Activated T-cell treated with anti-CD3 and anti-CD28 coated beads, Interleukin-2, amount 50 U/mL, for 24 hours (primary cell): ENCODE data around the gene IRF1.

ENCODE experiments used
- DNase-seq: peaks from one replicate; pipeline ENCODE4 v3.0.0-alpha.2; 2020
- H3K27ac Mint-ChIP-seq: 2 replicates; pipeline ENCODE4 v1.8.0; 2020; ENCODE audit warnings: mild to moderate bottlenecking, mixed read lengths
- H3K27me3 Mint-ChIP-seq: 2 replicates; pipeline ENCODE4 v1.8.0; 2020; ENCODE audit warnings: mixed read lengths
- H3K36me3 Mint-ChIP-seq: 2 replicates; pipeline ENCODE4 v1.8.0; 2020; ENCODE audit warnings: low read depth, mixed read lengths
- H3K4me1 Mint-ChIP-seq: 2 replicates; pipeline ENCODE4 v1.8.0; 2020; ENCODE audit warnings: low read depth, mixed read lengths
- H3K4me3 Mint-ChIP-seq: 2 replicates; pipeline ENCODE4 v1.8.0; 2020; ENCODE audit warnings: mild to moderate bottlenecking, moderate library complexity, mixed read lengths
- H3K9me3 Mint-ChIP-seq: 2 replicates; pipeline ENCODE4 v1.8.0; 2020; ENCODE audit warnings: mixed read lengths

IRF1 gene

DNA sequence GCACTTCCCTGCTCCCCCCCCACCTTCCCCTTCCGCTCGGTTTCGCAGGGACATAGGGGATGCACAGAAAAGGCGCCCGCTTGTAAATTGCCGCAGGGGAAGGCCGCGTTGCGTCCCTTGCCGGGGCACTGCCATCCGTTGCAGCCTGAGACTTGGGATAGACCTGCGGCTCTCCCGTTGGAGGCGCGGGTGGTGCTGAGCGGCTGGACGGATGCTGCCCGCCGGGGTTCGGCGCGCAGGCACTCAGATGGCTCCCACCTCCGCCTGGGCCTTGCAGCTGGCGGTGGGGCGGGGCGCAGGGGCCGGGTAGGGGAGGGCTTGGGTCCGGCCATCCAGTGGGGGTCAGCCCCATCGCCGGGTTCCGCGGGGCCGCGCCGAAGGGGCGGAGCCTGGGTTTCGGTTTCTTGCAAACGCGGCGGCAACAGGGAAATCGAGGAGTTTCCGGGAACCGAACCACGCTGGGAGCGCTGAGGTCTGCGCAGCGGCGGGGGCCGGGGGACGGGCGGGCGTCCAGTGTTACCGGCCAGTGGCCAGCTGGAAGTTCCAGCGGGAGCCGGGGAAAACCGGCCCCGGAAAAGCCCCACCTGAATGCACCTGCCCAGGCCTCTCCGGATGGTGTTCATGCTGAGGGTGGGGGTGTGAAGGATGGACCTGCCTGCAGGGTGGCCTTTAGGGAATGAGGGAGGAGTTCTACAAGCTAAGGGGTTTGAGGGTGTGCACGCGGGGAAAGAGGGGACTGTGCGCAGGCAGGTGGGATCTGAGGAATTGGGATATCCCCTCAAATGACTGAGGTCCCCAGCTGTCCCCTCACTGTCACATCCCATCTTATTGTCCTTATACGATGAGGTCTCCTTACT is 6.3 kb upstream of the IRF1 start:
- H3K4me3 Mint-ChIP-seq = peak overlapping the region; percentile 88
- H3K36me3 Mint-ChIP-seq = peaks cover 4% of the 10 kb centered on the region
- peak; percentile 83 for DNase-seq
- H3K9me3 Mint-ChIP-seq = no peaks in the 10 kb centered on the region
- peaks cover 76% of the 10 kb centered on the region for H3K4me1 Mint-ChIP-seq
- H3K27me3 Mint-ChIP-seq = no peaks in the 10 kb centered on the region
- H3K27ac Mint-ChIP-seq = peak overlapping the region; percentile 99

DNA sequence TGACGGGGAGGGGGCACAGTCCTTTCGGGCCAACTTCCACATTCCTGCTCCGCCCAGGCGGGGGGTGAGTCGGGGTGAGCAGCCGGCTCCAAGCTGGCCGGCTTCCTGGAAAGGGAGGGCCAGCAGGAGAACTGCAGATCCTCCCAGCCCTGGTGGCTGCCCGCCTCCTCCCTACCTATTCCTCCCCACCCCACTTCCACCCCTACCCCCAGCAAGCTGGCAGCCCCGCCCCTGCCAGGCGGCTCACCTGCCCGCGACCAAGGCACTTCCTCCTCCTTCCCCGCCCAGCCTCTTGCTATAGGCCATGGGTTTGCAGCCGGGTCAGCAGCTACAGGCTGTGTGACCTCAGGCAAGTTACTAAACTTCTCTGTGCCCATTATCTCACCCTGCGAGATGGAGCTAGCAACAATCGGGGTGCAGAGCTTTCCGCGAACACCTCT is 5.6 kb upstream of the IRF1 start:
- Mint-ChIP-seq H3K9me3 (no peaks in the 10 kb centered on the region), H3K27me3 (no peaks in the 10 kb centered on the region), H3K4me1 (peaks cover 81% of the 10 kb centered on the region), H3K27ac (peak overlapping the region; percentile 99), H3K36me3 (peaks cover 5% of the 10 kb centered on the region), H3K4me3 (peak overlapping the region; percentile 88)
- DNase-seq = no peak

DNA sequence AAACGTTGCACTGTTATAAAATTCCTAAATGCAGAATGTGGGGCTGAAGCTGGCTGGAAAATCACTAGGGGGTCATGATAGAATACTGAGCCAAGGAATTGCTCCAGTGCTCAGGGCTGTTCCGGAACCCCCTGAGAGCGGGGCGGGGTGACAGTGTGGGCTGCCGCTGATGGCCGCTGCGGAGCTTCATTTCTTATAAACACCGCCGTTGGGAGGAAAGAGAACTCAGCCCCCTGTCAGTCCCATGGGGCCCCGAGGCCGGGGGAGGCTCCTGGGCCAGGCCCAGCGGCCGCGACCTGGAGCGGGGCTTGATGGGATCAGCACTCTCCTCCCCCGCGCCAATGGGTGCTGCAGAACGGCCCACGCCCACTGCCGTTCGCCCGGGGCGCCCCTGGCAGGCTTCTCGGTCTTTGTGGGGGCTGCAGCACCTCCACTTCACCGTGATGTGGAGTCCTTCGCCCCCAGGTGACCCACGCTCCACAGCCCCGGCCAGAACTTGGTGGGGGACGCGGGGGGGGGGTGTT is 5.2 kb upstream of the IRF1 start:
- H3K27ac Mint-ChIP-seq = peak overlapping the region; percentile 99
- peaks cover 81% of the 10 kb centered on the region for H3K4me1 Mint-ChIP-seq
- peaks cover 8% of the 10 kb centered on the region for H3K36me3 Mint-ChIP-seq
- H3K27me3 Mint-ChIP-seq = no peaks in the 10 kb centered on the region
- peak overlapping the region; percentile 88 for H3K4me3 Mint-ChIP-seq
- H3K9me3 Mint-ChIP-seq = no peaks in the 10 kb centered on the region
- DNase-seq = peak; percentile 89

DNA sequence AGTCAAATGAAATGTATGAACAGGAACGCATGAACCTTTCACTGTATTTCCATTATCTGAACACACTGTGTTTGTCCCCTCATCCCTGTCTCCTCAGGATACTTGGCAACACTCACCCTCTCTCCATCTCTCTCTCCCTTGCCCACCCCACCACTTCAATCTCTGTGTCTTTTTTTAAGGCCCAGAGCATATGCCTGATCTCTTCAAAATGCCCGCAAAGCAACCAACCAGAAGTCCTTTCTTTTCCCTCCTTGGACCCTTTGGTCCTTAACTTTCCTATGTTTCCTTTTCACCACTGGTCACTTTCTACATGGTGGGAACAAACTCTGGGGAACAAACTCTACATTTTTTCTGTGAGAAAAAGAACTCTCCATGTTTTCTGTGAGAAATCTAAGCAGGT is 3.2 kb upstream of the IRF1 start:
- peaks cover 23% of the 10 kb centered on the region for H3K36me3 Mint-ChIP-seq
- no peaks in the 10 kb centered on the region for H3K27me3 Mint-ChIP-seq
- no peak for DNase-seq
- peak overlapping the region; percentile 88 for H3K4me3 Mint-ChIP-seq
- peak overlapping the region; percentile 99 for H3K27ac Mint-ChIP-seq
- H3K4me1 Mint-ChIP-seq = peaks cover 67% of the 10 kb centered on the region
- no peaks in the 10 kb centered on the region for H3K9me3 Mint-ChIP-seq

DNA sequence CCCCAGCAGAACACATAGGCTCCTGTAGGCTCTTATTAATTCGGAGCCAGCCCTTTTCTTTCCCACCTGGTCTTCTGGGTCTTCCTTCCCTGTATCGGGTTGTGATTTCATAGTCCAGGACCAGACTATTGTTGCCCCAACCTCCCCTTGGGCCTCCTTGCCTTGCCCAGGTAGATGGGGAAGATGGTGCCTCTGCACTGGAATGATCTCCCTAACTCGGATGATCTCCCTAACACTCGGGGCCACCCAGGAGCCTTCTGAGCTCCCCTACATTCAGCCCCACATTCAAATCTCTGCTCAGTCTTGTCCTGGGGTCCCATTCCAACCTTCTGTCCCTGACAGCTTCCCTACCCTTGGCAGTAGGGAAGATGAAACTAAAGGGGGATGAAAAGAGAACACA is 2.7 kb upstream of the IRF1 start:
- Mint-ChIP-seq H3K9me3 (no peaks in the 10 kb centered on the region), H3K27ac (peak overlapping the region; percentile 99), H3K27me3 (no peaks in the 10 kb centered on the region), H3K4me3 (no peak overlapping the region), H3K36me3 (peaks cover 29% of the 10 kb centered on the region), H3K4me1 (peaks cover 66% of the 10 kb centered on the region)
- DNase-seq = peak; percentile 39

DNA sequence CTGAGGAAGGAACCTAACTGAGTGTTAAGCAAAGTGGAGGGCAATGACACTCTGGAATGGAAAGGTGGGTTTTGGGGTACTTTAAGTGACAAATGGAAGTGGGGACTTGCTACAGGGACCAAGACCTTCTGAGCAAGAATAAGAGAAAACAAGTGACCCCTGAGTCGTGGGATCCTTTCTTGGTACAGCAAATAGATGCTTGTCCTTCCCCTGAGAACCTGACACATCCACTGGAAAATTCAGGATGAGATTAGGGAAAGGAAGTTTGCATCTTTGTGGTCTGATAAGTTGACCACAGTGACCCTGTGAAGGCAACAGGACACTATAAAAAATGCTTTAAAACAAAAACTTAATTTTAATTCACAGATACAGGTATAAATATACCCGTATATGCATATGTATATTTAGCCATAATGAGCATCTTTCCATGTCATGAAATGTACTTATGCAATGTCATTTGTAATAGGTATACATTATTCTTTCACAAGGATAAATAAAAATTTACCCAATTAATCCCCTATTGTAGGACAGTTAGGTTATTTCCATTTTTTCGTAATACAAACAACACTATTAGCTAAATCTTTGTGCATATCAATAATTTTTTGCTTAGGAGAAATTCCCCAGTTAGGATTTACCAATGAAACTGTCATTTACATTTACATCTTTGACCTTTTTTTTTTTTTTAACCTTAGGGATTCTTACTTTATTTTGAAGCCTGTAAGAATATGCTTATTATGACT is 2.0 kb upstream of the IRF1 start:
- Mint-ChIP-seq H3K4me3 (peak overlapping the region; percentile 85), H3K36me3 (peaks cover 36% of the 10 kb centered on the region), H3K27ac (peak overlapping the region; percentile 99), H3K9me3 (no peaks in the 10 kb centered on the region), H3K4me1 (peaks cover 67% of the 10 kb centered on the region), H3K27me3 (no peaks in the 10 kb centered on the region)
- DNase-seq = no peak

DNA sequence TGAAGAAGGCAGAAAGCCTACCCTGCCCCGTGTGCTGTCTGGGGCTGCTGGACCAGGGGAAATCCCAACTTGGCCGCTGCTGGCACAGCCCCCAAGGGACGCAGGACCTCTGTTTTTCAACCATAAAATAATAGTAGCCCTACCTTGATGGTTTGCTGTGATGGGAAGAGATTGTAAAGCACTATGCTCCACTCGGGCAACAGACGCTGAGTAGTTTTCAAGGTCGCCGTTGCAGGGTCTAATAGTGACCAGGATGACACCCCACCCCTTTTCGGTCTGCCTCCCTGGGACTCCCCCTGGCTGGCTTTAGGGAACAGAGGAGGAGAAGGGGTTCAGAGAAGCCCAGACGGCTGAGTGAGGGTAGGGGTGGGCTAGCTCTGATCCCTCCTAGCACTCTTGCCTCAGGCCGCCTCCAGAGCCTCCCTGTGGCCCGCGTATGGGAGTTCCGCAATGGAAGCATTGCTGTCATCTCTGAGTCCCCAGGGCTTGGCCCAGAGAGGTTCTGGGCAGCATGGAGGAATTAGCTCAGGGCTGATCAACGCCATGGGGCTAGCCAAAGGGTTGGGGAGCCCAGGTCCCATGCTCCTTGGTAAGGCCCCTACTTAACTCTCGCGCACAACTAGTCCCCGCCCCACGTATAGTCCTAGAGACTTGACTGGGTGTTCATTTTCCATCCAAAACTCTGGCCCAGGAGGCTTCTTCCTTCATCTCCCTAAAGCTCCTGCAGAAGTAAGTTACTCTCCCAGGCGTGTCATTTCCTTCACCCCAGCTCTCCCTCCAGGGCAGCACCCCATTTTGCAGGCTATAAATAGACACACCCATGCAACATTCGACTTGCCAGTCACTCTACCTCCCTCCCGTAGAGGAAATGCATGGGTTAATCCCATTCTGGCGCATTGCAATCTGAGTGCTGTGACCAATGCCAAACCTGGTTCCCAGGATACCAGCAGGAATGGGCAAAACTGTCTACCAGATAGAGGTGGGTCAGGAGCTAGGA is 1.1 kb upstream of the IRF1 start:
- peak; percentile 69 for DNase-seq
- Mint-ChIP-seq H3K4me1 (peaks cover 71% of the 10 kb centered on the region), H3K36me3 (peaks cover 45% of the 10 kb centered on the region), H3K27me3 (no peaks in the 10 kb centered on the region), H3K27ac (peak overlapping the region; percentile 99), H3K9me3 (no peaks in the 10 kb centered on the region), H3K4me3 (peak overlapping the region; percentile 85)

DNA sequence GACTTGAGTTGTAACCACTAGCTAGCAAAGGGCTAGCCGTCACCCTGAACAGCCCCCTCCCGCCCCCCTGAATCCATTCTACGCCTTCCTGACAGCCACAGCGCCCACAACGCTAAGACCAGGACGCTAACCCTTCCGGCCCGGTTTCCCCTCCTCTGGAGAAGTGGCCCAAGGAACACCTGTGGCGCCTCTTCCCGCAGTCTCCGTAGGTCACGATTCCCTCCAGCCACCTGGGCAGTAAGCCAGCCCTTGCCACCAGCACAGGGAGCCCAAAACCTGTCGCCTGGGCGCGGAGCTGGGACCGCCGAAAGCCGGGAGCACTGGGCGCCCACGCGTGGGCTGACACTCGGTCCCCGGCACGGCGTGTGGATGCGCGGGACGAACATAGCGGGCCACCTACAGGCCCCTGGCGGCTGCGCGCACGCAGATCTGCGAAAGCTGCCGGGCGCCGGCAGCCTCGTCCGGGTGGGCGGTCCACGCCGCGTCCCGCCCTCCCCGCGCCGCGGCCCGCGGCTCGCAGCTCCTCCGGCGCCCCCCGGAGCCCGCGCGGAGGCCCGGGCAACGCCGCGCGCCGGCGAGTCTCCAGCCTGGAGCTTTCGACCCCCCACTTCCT is 596 bp downstream of the IRF1 start:
- no peaks in the 10 kb centered on the region for H3K9me3 Mint-ChIP-seq
- no peaks in the 10 kb centered on the region for H3K27me3 Mint-ChIP-seq
- H3K4me1 Mint-ChIP-seq = peaks cover 78% of the 10 kb centered on the region
- peaks cover 58% of the 10 kb centered on the region for H3K36me3 Mint-ChIP-seq
- H3K4me3 Mint-ChIP-seq = peak overlapping the region; percentile 95
- DNase-seq = peak; percentile 77
- H3K27ac Mint-ChIP-seq = peak overlapping the region; percentile 98

DNA sequence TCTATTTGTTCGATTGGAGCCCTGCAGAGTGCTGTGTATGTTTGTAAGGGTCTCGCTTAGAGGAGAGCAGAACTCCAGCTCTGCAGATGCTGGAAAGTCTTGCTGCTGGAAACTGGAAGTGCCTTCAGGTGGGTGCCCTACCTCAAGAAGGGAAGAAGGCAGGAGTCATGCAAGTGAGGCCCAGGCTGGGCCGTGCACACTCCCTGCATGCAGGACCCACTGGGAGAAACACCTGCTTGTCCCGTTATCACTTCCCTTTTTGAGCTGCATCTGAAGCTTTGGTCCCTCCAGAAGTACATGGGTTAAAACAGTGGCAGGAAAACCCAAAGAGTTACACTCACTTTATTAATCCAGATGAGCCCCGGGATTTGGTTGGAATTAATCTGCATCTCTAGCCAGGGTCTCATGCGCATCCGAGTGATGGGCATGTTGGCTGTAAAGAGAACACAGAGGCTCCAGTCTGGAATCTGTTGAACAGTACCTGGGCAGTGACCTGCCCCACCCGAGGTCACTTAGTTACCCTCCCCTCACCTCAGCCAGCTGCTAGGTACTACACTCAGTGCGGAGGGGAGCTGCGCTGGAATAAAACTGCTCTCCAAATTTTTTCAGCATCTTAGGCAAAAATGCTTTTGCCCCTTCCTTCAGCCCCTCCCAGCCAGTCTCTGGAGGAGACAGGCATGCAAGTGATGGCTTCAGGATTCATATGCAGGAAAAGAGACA is 1.4 kb downstream of the IRF1 start:
- DNase-seq = peak; percentile 59
- no peaks in the 10 kb centered on the region for H3K9me3 Mint-ChIP-seq

DNA sequence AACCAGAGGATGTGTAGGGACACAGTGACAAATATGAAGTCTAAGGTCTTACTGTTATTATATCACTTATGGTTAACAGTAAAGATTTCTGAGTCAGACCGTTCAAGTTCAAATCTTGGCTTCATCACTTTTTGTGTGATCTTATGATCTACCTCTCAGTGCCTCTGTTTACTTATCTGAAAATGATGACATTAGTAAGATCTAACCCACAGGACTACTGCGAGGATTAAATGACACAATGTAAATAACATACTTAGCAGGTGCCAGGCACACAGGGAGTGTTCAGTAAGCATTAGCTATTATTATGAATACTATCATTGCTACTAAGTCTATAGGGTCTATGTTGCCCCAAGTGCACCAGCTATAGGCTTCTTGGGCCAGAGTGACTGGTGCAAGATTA is 2.0 kb downstream of the IRF1 start:
- Mint-ChIP-seq H3K36me3 (peaks cover 72% of the 10 kb centered on the region), H3K4me3 (peak overlapping the region; percentile 95), H3K9me3 (no peaks in the 10 kb centered on the region), H3K27me3 (no peaks in the 10 kb centered on the region), H3K4me1 (peaks cover 78% of the 10 kb centered on the region), H3K27ac (peak overlapping the region; percentile 98)
- no peak for DNase-seq

More for the DNA sequence above, 1.4 kb downstream of the IRF1 start:
- Mint-ChIP-seq H3K4me1 (peaks cover 78% of the 10 kb centered on the region), H3K36me3 (peaks cover 66% of the 10 kb centered on the region), H3K4me3 (peak overlapping the region; percentile 95), H3K27me3 (no peaks in the 10 kb centered on the region), H3K27ac (peak overlapping the region; percentile 98)

DNA sequence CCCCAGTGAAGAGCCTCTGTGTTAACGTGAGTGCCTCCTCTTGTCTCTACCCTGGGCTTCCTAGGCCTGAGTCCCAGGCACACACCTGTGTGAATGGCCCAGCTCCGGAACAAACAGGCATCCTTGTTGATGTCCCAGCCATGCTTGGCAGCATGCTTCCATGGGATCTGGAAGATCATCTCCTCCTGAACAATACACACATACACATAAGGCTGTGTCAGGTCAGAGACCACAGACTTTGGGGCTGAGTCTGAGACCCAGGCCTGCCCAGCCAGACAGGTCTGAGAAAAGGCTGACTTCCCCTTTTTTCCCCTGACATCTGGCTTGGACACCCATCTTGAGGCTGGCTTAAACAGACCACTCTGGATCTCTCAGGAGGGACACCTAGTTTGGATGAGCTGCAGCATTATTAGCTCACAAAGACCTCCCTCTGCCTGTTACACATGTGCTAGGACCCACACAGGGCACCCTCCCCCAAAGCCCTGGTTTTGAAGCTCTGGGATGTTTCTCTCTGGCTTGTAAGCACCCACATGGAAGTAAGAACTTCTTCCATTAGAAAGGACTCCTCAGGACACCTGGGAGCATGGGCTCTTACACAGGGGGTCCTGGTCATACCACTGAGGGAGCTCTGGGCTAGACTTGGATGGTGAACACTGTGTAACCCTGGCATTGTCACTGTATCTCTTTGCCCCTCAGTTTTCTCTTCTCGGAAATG is 2.6 kb downstream of the IRF1 start:
- H3K27ac Mint-ChIP-seq = peak overlapping the region; percentile 98
- peak overlapping the region; percentile 95 for H3K4me3 Mint-ChIP-seq
- peaks cover 78% of the 10 kb centered on the region for H3K36me3 Mint-ChIP-seq
- H3K27me3 Mint-ChIP-seq = no peaks in the 10 kb centered on the region
- H3K9me3 Mint-ChIP-seq = no peaks in the 10 kb centered on the region
- H3K4me1 Mint-ChIP-seq = peaks cover 77% of the 10 kb centered on the region
- peak; percentile 49 for DNase-seq

DNA sequence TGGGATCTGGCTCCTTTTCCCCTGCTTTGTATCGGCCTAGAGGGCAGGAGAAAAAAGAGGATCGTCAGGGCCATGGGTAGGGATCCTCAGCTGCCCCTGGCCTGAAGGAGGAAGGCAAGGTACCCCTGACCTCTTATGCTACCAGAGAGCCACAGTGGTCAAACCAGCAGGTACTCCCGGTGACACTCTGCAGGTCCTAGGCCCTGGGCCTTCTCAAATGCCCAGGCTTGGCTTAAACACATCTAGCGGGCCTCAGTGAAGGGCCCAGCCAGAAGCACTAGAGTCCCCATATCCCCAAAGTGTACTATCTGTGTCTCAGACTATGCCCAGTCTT is 3.5 kb downstream of the IRF1 start:
- no peaks in the 10 kb centered on the region for H3K9me3 Mint-ChIP-seq
- peak; percentile 37 for DNase-seq

More for the DNA sequence above, 3.5 kb downstream of the IRF1 start:
- peaks cover 87% of the 10 kb centered on the region for H3K36me3 Mint-ChIP-seq
- H3K27ac Mint-ChIP-seq = peak overlapping the region; percentile 98
- H3K27me3 Mint-ChIP-seq = no peaks in the 10 kb centered on the region
- peak overlapping the region; percentile 95 for H3K4me3 Mint-ChIP-seq
- H3K4me1 Mint-ChIP-seq = peaks cover 72% of the 10 kb centered on the region
